GM12878 (cell line): Measurements from ENCODE around the gene PARP15. TPM values are rescaled to one million over a fixed set of nuclear protein-coding genes. Genes with fewer than 3 reads are reported as not detected.

Source experiments
- ATAC-seq: fragments of 200-7000 bp; cut with Tn5 transposase; 3 replicates; pipeline ENCODE4 v1.9.1; 2020; ENCODE audit warnings: mild to moderate bottlenecking, moderate library complexity
- BruUV-seq: library from RNA; stranded (reverse); fragments of 400-500 nt; replicated peaks from 2 replicates; lab custom pipeline; 2021; lab: Mats Ljungman, UMichigan
- CTCF ChIA-PET: fragments of 300-600 bp; sonication (Branson Sonifier 250); formaldehyde crosslinking; extraction: SDS; loops from one replicate; lab custom pipeline; 2021; ENCODE audit warnings: inconsistent platforms; lab: Yijun Ruan, JAX
- POLR2A ChIA-PET: fragments of 350-600 bp; formaldehyde crosslinking; extraction: SDS; loops from one replicate; lab custom pipeline; 2021; ENCODE audit warnings: inconsistent platforms; lab: Charles Lee
- RAD21 ChIA-PET: fragments of 300-600 bp; sonication (Branson Sonifier 250); formaldehyde crosslinking; loops from one replicate; lab custom pipeline; 2023; ENCODE audit warnings: antibody characterized with exemption; ENCODE audit not compliant: unreplicated experiment; lab: Charles Lee
- SMC1A ChIA-PET: fragments of 300-600 bp; sonication (Branson Sonifier 250); formaldehyde crosslinking; loops from one replicate; lab custom pipeline; 2023; ENCODE audit not compliant: unreplicated experiment, uncharacterized antibody; lab: Charles Lee
- DNase-seq: peaks from one replicate; pipeline ENCODE4 v3.0.0-alpha.2; 2011; ENCODE audit warnings: low read depth, low spot score
- FAIRE-seq: peaks from 3 replicates; lab custom pipeline; 2011; peaks lifted over from hg19 to GRCh38; lab: Jason Lieb, UNC
- H2AFZ ChIP-seq: 2 replicates; pipeline ENCODE4 v1.6.0; 2011; ENCODE audit warnings: low read depth, low read length, control low read depth; ENCODE audit not compliant: control insufficient read depth
- H3K27ac ChIP-seq: 2 replicates; pipeline ENCODE4 v1.5.1; 2011; ENCODE audit warnings: control low read depth; ENCODE audit not compliant: control insufficient read depth, insufficient read depth
- H3K27me3 ChIP-seq, 2 experiments: replicated peaks in 1 of 2; 2 replicates each; pipeline versions ENCODE4 v1.6.0 to v1.6.1; 2011; ENCODE audit warnings: low read length in 1 of 2; ENCODE audit not compliant: control insufficient read depth in 2 of 2, insufficient read depth in 2 of 2
- H3K36me3 ChIP-seq, 2 experiments: 2 replicates each; pipeline ENCODE4 v1.5.1; 2011; ENCODE audit warnings: low read length in 1 of 2; ENCODE audit not compliant: control insufficient read depth in 2 of 2, insufficient read depth in 2 of 2
- H3K4me1 ChIP-seq: 2 replicates; pipeline ENCODE4 v1.6.1; 2011; ENCODE audit warnings: mild to moderate bottlenecking, low read length, moderate library complexity, mixed read lengths; ENCODE audit not compliant: control insufficient read depth, insufficient read depth
- H3K4me2 ChIP-seq: 2 replicates; pipeline ENCODE4 v1.6.0; 2011; ENCODE audit warnings: control low read depth; ENCODE audit not compliant: control insufficient read depth, insufficient read depth
- H3K4me3 ChIP-seq: fragments of 200-600 bp; sonication (generic); 2 replicates; pipeline ENCODE4 v1.5.1; 2016
- H3K79me2 ChIP-seq: 2 replicates; pipeline ENCODE4 v1.6.0; 2011; ENCODE audit warnings: low read length; ENCODE audit not compliant: control insufficient read depth, insufficient read depth
- H3K9ac ChIP-seq: 2 replicates; pipeline ENCODE4 v1.8.0; 2011; ENCODE audit warnings: low read length, control low read depth, mixed read lengths; ENCODE audit not compliant: control insufficient read depth, insufficient read depth
- H3K9me3 ChIP-seq: replicated peaks from 3 replicates; pipeline ENCODE4 v1.5.1; 2011; ENCODE audit warnings: mild to moderate bottlenecking, low read length; ENCODE audit not compliant: control insufficient read depth, insufficient read depth
- H4K20me1 ChIP-seq: 2 replicates; pipeline ENCODE4 v1.6.0; 2011; ENCODE audit not compliant: control insufficient read depth, insufficient read depth
- ASH2L ChIP-seq: fragments of 300-600, 200-600 bp; sonication (generic); IDR thresholded peaks from 2 replicates; pipeline ENCODE4 v1.6.1; 2017; ENCODE audit warnings: low read depth, mild to moderate bottlenecking, borderline replicate concordance
- ATF7 ChIP-seq: fragments of 450-650 bp; IDR thresholded peaks from 2 replicates; pipeline ENCODE4 v1.6.1; 2016; ENCODE audit warnings: low read depth, mild to moderate bottlenecking
- CBX5 ChIP-seq: sonication (generic); IDR thresholded peaks from 2 replicates; pipeline ENCODE4 v1.6.1; 2016; ENCODE audit warnings: low read depth, moderate library complexity, mild to moderate bottlenecking, inconsistent platforms
- CHD4 ChIP-seq: fragments of 200-600 bp; sonication (generic); IDR thresholded peaks from 2 replicates; pipeline ENCODE4 v1.6.1; 2016; ENCODE audit warnings: mild to moderate bottlenecking
- DPF2 ChIP-seq: fragments of 450-650 bp; IDR thresholded peaks from 2 replicates; pipeline ENCODE4 v1.6.1; 2017; ENCODE audit warnings: mild to moderate bottlenecking
- ELK1 ChIP-seq: IDR thresholded peaks from 2 replicates; pipeline ENCODE4 v1.6.1; 2012; ENCODE audit warnings: low read depth, low read length, improper control_type of control experiment
- EP300 ChIP-seq, 2 experiments: fragments of 150-350 bp in 1 of 2; IDR thresholded peaks; 2 replicates each; pipeline ENCODE4 v1.6.1; 2011 to 2012; ENCODE audit warnings: low read depth in 2 of 2, low read length in 2 of 2, borderline replicate concordance in 1 of 2, improper control_type of control experiment in 1 of 2, inconsistent platforms in 1 of 2; ENCODE audit not compliant: control insufficient read depth in 1 of 2
- IKZF2 ChIP-seq, 2 experiments: fragments of 450-650 bp; IDR thresholded peaks; 2 replicates each; pipeline ENCODE4 v1.6.1; 2017; ENCODE audit warnings: mild to moderate bottlenecking in 2 of 2, moderate library complexity in 2 of 2
- JUNB ChIP-seq: IDR thresholded peaks from 2 replicates; pipeline ENCODE4 v1.6.1; 2016; ENCODE audit warnings: antibody characterized with exemption, mild to moderate bottlenecking
- MTA2 ChIP-seq: fragments of 450-650 bp; IDR thresholded peaks from 2 replicates; pipeline ENCODE4 v1.6.1; 2016; ENCODE audit warnings: low read depth, mild to moderate bottlenecking, moderate library complexity
- NR2F1 ChIP-seq: fragments of 450-650 bp; conservative IDR thresholded peaks from 2 replicates; pipeline ENCODE4 v1.6.1; 2017; ENCODE audit warnings: mild to moderate bottlenecking
- PBX3 ChIP-seq: IDR thresholded peaks from 2 replicates; pipeline ENCODE4 v1.6.1; 2011; ENCODE audit warnings: mild to moderate bottlenecking, low read depth, low read length, moderate library complexity; ENCODE audit not compliant: insufficient replicate concordance
- RELA ChIP-seq: fragments of 450-650 bp; IDR thresholded peaks from 2 replicates; pipeline ENCODE4 v1.8.0; 2014; ENCODE audit warnings: borderline replicate concordance; ENCODE audit not compliant: partially characterized antibody
- TCF12 ChIP-seq: IDR thresholded peaks from 2 replicates; pipeline ENCODE4 v1.6.1; 2011; ENCODE audit warnings: low read depth, mild to moderate bottlenecking, low read length
- USF1 ChIP-seq: IDR thresholded peaks from 2 replicates; pipeline ENCODE4 v1.6.1; 2011; ENCODE audit warnings: borderline replicate concordance, low read depth, mild to moderate bottlenecking, moderate library complexity, mixed read lengths, low read length; ENCODE audit not compliant: insufficient read depth; ENCODE audit errors: extremely low read length
- ZNF687 ChIP-seq: fragments of 450-650 bp; IDR thresholded peaks from 2 replicates; pipeline ENCODE4 v1.6.1; 2017; ENCODE audit warnings: mild to moderate bottlenecking, moderate library complexity
- WGBS: methylation state at CpG from one replicate; pipeline ENCODE4 v1.1.6; 2016; ENCODE audit warnings: low lambda C conversion rate; ENCODE audit not compliant: insufficient replicate concordance, insufficient coverage; ENCODE audit errors: missing lambda C conversion rate; 5-methylcytosine and 5-hydroxymethylcytosine counted together
- in situ Hi-C: fragments of 300-500 bp; cut with MboI; formaldehyde crosslinking; loops from 9 replicates; pipeline ENCODE4 v1.14.3; 2018; ENCODE audit warnings: mixed read lengths
- intact Hi-C: fragments of 100-400 bp; cut with micrococcal nuclease; formaldehyde crosslinking; loops from one replicate; pipeline ENCODE4 v1.14.2; 2022; ENCODE audit not compliant: unreplicated experiment
- polyA plus RNA-seq, 11 experiments: library from polyadenylated mRNA; depleted of rRNA in 4 of 11; unstranded in 6 of 11; stranded (reverse) in 5 of 11; fragments of >200 nt; fragmentation: Nextera tagmentation in 4 of 11; fragmentation: Illumina TruSeq in 1 of 11; extraction: Ambion mirVana in 4 of 11; extraction: Trizol in 1 of 11; gene quantifications; 1 replicate in 1 of 11; 2 replicates in 10 of 11; pipeline versions ENCODE4 v1.2.1 to v1.2.3, GENCODE V29; 2011 to 2016; ENCODE audit warnings: inconsistent platforms in 2 of 11, missing spikeins in 2 of 11, low read depth in 1 of 11
- total RNA-seq, 4 experiments: library from RNA; depleted of rRNA in 3 of 4; stranded (reverse); fragments of >200 nt in 3 of 4; fragmentation: Illumina TruSeq in 1 of 4; extraction: Trizol in 1 of 4; gene quantifications; 2 replicates each; pipeline versions ENCODE4 v1.2.1 to v1.2.3, GENCODE V29; 2013 to 2021

PARP15 gene
- total and polyA plus RNA-seq, 10 of the 15 experiments (the other 5 are each of a cell fraction or from before 2014, with no cell fraction given) = 9.0 to 234 (median 36.3) TPM

GRCh38 chr3:122619040-122619439, 41.6 kb downstream of the PARP15 start:
- no peaks in the 10 kb centered on the region for H3K9me3 ChIP-seq
- 42% methylated on average over 4 of the region's 4 CpGs for WGBS
- H3K4me1 ChIP-seq = peaks cover 21% of the 10 kb centered on the region
- ChIA-PET POLR2A (interaction anchor here (0.6 to 7.2 kb wide), 17 partner anchors 8 to 110 kb away, joined by 3 to 67 read pairs (median 5); partner anchors contain the start of genes DTX3L, PARP14, PARP15 and PARP9), SMC1A (interaction anchor here (1.0 to 9.3 kb wide), 19 partner anchors 9 to 313 kb away, joined by 3 to 183 read pairs (median 9); partner anchors contain the start of genes DTX3L, PARP14, PARP15 and PARP9), CTCF (interaction anchor here (0.8 to 7.0 kb wide), 13 partner anchors 8 to 161 kb away, joined by 3 to 91 read pairs (median 6); partner anchors contain the start of genes PARP14 and PARP15), RAD21 (interaction anchor here (0.8 to 6.8 kb wide), 17 partner anchors 8 to 593 kb away, joined by 3 to 130 read pairs (median 5); partner anchors contain the start of genes DTX3L, PARP14, PARP15 and PARP9)
- H3K4me2 ChIP-seq = no peak overlapping the region
- in situ Hi-C loops = no loop called here
- DNase-seq = peak; percentile 36
- no peak overlapping the region for H2AFZ ChIP-seq
- no peaks in the 10 kb centered on the region for H4K20me1 ChIP-seq
- FAIRE-seq = no peak
- no peak overlapping the region for H3K9ac ChIP-seq
- intact Hi-C loops = no loop called here
- no peak overlapping the region for H3K4me3 ChIP-seq
- no peaks in the 10 kb centered on the region for H3K27me3 ChIP-seq
- no peak overlapping the region for H3K27ac ChIP-seq
- peak; percentile 48 for ATAC-seq
- peaks cover 3 to 9% of the 10 kb centered on the region in 2 experiments; a peak in 3 of 4 replicates for H3K36me3 ChIP-seq
- BruUV-seq = no TSS peak
- H3K79me2 ChIP-seq = no peaks in the 10 kb centered on the region
- TF ChIP-seq IKZF2 (IDR thresholded peaks at IDR 0.05) (peak; percentile 38 to 64; a peak in 2 of 4 replicates), NR2F1 (peak; percentile 49), CHD4 (no peak), ATF7 (peak; percentile 54; the same call in 1 of the 2 replicates), JUNB (peak; percentile 22; the same call in 1 of the 2 replicates), DPF2 (peak; percentile 49; the same call in 1 of the 2 replicates), PBX3 (peak; percentile 45), MTA2 (peak; percentile 91), ZNF687 (peak; percentile 46; the same call in 1 of the 2 replicates), ELK1 (no peak), TCF12 (peak; percentile 64), RELA (no peak), ASH2L (no peak), EP300 (IDR thresholded peaks at IDR 0.05; ENCODE audit: borderline replicate concordance in 1 of 2, control insufficient read depth in 1 of 2, low read depth in 2 of 2, low read length in 2 of 2) (0 out of 4 replicates have a peak, but pooled peaks of 1 of the 2 experiments have one; percentile 10), USF1 (no peak), CBX5 (no peak)
